Stimulated activated memory B cell treated with anti-CD40 and anti-IgM and Interleukin-4, amounts not matched to agents 10 μg/mL and 1 μg/mL and 100 μg/mL, for 72 hours (primary cell): Measurements from ENCODE around the gene LHFPL3.

Experiments
- ATAC-seq: fragments of 150-1000 bp; cut with Tn5 transposase; 2 replicates; pipeline ENCODE4 v1.10.0; 2021
- H3K27ac Mint-ChIP-seq: one replicate; pipeline ENCODE4 v1.8.0; 2022; ENCODE audit warnings: mild to moderate bottlenecking, mixed read lengths
- H3K27me3 Mint-ChIP-seq: one replicate; pipeline ENCODE4 v1.8.0; 2022; ENCODE audit warnings: mixed read lengths
- H3K36me3 Mint-ChIP-seq: one replicate; pipeline ENCODE4 v1.8.0; 2022; ENCODE audit warnings: mixed read lengths
- H3K4me1 Mint-ChIP-seq: one replicate; pipeline ENCODE4 v1.8.0; 2022; ENCODE audit warnings: mixed read lengths
- H3K4me3 Mint-ChIP-seq: one replicate; pipeline ENCODE4 v1.8.0; 2022; ENCODE audit warnings: mild to moderate bottlenecking, moderate library complexity, mixed read lengths
- H3K9me3 Mint-ChIP-seq: one replicate; pipeline ENCODE4 v1.8.0; 2022; ENCODE audit warnings: mixed read lengths

The LHFPL3 gene

DNA sequence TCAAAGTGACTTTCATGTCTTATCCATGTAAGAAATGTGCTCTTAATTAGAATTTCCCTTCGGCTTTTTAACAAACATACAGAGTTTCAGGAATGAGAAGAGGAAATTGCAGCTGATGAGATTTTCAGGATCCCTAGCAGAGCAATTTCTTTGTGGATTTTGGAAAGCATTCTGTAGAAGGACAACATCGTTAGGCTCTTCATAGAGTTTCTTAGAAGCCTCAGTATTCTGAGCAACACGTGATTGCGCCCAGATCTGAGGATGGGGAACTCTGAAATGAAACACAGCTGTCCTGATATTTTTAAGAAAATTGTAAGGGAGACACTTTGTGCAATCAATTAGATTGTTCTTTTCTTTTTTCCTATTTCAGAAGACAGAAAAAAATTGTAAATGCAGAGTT is 85.8 kb downstream of the LHFPL3 start:
- Mint-ChIP-seq H3K4me1 (no peaks in the 10 kb centered on the region), H3K27me3 (no peaks in the 10 kb centered on the region), H3K36me3 (no peaks in the 10 kb centered on the region), H3K27ac (no peak overlapping the region), H3K9me3 (no peaks in the 10 kb centered on the region), H3K4me3 (no peak overlapping the region)
- no peak for ATAC-seq

DNA sequence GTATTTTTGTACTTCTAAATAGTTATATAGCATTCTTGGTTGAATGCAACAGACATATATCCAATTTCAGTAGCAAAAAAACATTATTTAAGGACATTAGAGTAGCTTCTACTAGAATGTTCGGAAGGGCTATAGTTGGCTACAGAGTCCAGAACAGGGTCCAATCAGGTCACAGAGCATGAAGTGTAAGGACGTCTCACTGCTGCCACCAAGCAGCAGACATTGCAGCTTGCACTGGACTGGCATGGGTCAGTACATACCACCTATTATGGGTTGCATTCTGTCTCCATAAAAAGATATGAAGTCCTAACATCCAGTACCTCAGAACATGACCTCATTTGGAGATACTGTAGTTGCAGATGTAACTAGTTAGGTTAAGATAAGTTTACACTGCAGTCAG is 87.3 kb downstream of the LHFPL3 start:
- Mint-ChIP-seq H3K4me1 (no peaks in the 10 kb centered on the region), H3K27ac (no peak overlapping the region), H3K4me3 (no peak overlapping the region), H3K9me3 (no peaks in the 10 kb centered on the region), H3K36me3 (no peaks in the 10 kb centered on the region), H3K27me3 (no peaks in the 10 kb centered on the region)
- no peak for ATAC-seq

- H3K36me3 Mint-ChIP-seq = no peaks in the 10 kb centered on the region
- H3K27me3 Mint-ChIP-seq = no peaks in the 10 kb centered on the region
- H3K4me1 Mint-ChIP-seq = no peaks in the 10 kb centered on the region
- no peak for ATAC-seq
- no peak overlapping the region for H3K4me3 Mint-ChIP-seq
- no peaks in the 10 kb centered on the region for H3K9me3 Mint-ChIP-seq
- no peak overlapping the region for H3K27ac Mint-ChIP-seq
Measured at GRCh38 chr7:104416866-104417393, 88.5 kb downstream of the LHFPL3 start.

DNA sequence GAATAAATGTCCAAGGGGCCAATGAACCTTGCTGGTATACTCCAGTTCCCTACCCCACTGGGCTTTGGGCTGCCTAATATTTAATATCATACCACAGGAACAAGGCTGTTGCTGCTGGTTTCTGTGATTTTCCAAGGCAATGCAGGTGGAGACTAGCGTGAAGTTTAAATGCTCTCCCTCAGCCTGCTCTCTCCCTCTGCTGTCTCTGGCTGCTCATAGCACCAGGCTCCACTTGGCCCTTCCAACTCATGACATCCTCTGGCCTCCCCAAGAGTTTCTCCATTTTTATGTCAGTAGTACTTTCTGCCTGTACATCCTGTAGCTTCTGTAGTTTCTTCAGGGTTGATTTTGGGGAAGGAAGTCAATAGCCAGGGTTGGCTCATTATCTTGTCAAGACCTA is 103.5 kb downstream of the LHFPL3 start:
- Mint-ChIP-seq H3K9me3 (no peaks in the 10 kb centered on the region), H3K4me1 (no peaks in the 10 kb centered on the region), H3K27me3 (no peaks in the 10 kb centered on the region), H3K27ac (no peak overlapping the region), H3K36me3 (no peaks in the 10 kb centered on the region), H3K4me3 (no peak overlapping the region)
- no peak for ATAC-seq

DNA sequence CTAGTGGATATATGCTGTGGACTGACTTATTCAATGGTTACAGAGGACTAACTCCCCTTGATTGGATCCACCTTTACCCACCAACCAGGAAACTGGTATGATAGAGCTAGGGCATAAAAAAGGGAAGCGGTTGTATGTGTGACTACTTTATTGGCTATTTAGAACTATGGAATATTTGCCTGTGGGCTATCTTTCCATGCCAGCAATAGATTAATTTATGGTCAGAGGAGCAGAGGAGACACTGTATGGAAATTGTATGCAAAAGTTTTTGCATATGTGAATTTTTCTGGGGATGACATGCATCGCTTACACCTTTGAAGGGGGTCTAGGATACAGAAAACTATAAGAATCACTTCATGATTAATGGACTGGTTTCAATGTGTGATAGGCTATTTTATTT is 105.7 kb downstream of the LHFPL3 start:
- Mint-ChIP-seq H3K9me3 (peaks cover 3% of the 10 kb centered on the region), H3K4me1 (no peaks in the 10 kb centered on the region), H3K27me3 (peaks cover 10% of the 10 kb centered on the region), H3K36me3 (no peaks in the 10 kb centered on the region), H3K4me3 (no peak overlapping the region), H3K27ac (no peak overlapping the region)
- no peak for ATAC-seq

- peaks cover 3% of the 10 kb centered on the region for H3K9me3 Mint-ChIP-seq
- H3K27me3 Mint-ChIP-seq = peaks cover 8% of the 10 kb centered on the region
- no peak for ATAC-seq
- H3K4me1 Mint-ChIP-seq = no peaks in the 10 kb centered on the region
- H3K36me3 Mint-ChIP-seq = no peaks in the 10 kb centered on the region
- no peak overlapping the region for H3K27ac Mint-ChIP-seq
- no peak overlapping the region for H3K4me3 Mint-ChIP-seq
Measured at GRCh38 chr7:104442481-104442880, 114.1 kb downstream of the LHFPL3 start.

DNA sequence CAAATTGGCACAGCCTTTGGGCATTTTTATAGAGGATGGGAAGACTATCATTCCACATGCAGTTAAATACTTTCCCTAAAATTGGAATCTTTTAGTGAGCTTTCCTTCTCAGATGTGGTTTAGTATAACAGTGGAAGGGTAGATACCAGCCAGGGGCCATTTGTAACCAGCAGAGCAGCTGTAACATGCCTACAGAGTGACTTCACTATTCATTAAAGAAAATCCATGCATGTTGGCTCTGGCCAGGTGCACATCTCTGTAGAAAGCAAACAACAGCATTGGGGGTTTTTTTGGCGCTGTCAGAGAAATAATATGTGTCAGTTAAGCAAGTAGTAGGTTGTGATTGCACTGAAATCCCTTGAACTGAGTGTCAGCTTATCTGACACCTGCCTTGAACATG is 115.6 kb downstream of the LHFPL3 start:
- no peaks in the 10 kb centered on the region for H3K4me1 Mint-ChIP-seq
- H3K9me3 Mint-ChIP-seq = no peaks in the 10 kb centered on the region
- H3K4me3 Mint-ChIP-seq = no peak overlapping the region
- no peaks in the 10 kb centered on the region for H3K36me3 Mint-ChIP-seq
- H3K27ac Mint-ChIP-seq = no peak overlapping the region
- no peaks in the 10 kb centered on the region for H3K27me3 Mint-ChIP-seq
- no peak for ATAC-seq

DNA sequence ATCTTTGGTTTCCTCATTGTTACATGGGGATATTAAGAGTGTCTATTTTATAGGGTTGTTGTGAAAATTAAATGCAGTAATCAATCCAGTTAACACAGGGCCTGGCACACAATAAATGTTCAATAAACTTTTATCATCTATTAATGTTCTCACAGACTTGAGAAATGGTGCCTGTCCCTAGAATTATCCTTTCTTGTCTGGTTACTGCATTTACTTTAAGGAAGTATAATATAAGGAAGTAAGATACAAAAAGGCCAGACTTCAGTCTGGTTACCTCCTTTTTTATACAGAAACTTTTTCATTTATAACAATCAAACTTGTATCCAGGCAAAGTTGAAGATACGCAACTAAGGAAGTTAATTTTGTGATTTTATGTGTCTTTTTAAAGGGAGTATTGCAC is 117.0 kb downstream of the LHFPL3 start:
- Mint-ChIP-seq H3K4me3 (no peak overlapping the region), H3K27me3 (no peaks in the 10 kb centered on the region), H3K4me1 (no peaks in the 10 kb centered on the region), H3K9me3 (no peaks in the 10 kb centered on the region), H3K27ac (no peak overlapping the region), H3K36me3 (no peaks in the 10 kb centered on the region)
- no peak for ATAC-seq

DNA sequence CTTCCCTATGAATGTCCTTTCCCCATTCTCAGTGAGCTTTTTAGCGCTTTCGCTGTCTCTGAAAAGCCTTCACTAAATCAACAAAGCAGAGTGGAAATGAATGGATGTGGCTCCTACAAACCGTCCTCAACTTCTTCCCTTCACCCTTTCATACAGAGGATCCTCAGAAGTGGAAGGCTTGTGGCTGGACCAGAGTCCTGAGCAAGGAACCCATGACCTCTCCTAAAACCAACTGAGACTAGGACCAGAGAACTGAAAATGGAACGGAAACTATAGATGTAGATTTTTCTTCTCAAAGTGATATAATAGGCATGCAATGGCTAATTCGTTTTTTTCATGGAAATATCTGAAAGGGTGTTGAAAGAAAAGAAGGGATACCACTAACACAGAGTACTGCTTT is 122.5 kb downstream of the LHFPL3 start:
- Mint-ChIP-seq H3K4me1 (no peaks in the 10 kb centered on the region), H3K27ac (no peak overlapping the region), H3K36me3 (no peaks in the 10 kb centered on the region), H3K9me3 (no peaks in the 10 kb centered on the region), H3K4me3 (no peak overlapping the region), H3K27me3 (no peaks in the 10 kb centered on the region)
- ATAC-seq = no peak

DNA sequence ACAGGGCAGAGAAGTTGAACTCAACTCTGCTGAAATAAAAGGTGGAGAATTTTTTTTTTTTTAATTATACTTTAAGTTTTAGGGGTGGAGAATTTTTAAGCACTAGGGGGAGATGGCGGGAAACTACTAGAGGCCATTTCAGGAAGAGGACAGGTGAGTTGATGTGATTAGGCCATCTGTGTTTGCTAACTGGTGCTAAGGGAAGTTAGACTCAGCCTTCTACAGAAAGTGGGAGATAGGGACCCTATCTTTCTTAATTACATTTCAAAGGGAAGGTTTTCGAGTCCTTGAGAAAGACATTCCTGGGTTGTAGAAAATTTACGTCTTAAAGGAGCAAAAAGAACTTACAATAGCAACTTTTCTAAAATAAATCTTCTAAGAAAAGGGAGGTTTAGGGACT is 124.8 kb downstream of the LHFPL3 start:
- Mint-ChIP-seq H3K9me3 (no peaks in the 10 kb centered on the region), H3K36me3 (no peaks in the 10 kb centered on the region), H3K27ac (no peak overlapping the region), H3K4me3 (no peak overlapping the region), H3K4me1 (no peaks in the 10 kb centered on the region), H3K27me3 (no peaks in the 10 kb centered on the region)
- ATAC-seq = no peak

DNA sequence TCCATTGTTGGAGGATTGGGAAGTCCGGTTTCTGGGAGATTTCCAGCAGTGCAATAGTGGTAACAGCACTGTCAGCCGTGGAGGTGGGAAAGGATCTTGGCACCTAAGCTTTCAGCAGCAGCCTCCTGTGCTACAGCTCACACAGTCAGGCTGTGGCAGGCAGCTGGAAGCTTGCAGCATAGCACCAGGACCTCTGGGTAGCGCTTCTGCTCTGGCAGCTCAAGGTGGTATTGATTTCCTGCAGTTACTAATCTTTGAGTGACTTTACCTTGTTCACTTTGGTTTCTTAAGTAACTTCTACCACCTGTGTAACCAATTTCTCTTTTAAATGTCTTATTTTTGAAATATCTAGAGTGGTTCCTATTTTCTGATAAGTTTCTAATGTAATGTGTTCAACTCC is 130.5 kb downstream of the LHFPL3 start:
- no peak for ATAC-seq
- Mint-ChIP-seq H3K27me3 (no peaks in the 10 kb centered on the region), H3K27ac (no peak overlapping the region), H3K36me3 (no peaks in the 10 kb centered on the region), H3K9me3 (peaks cover 8% of the 10 kb centered on the region), H3K4me3 (no peak overlapping the region), H3K4me1 (no peaks in the 10 kb centered on the region)

DNA sequence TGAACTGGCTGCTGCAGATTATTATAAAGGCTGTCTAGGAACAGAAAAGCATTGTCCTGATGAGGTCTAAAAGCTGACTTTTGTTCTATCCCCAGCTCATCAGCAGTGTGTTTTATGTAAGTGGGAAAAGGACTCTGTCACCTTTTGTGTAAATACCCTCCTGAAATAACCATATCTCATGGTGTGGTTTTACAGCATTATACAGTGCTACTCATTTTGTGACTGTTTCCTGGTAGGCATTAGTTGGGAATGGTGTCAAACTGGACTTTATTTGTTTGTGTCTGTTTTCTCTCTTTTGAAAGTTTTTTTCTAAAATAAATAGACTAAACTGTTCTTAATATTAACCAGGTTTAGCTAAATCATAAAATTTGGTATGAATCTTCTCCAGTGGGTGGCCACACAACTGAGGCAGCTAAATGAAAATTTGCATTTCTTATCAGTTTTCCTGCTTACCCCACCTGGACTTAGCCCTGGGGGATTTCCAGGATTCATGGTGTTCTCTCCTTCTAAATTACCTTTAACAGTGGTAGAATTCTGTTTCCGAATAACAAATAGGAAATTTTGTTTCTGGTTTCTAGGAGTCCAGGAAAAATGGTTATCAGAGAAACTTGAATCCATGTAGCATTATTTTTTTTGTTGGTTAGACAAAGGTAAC is 140.9 kb downstream of the LHFPL3 start:
- no peak overlapping the region for H3K4me3 Mint-ChIP-seq
- no peaks in the 10 kb centered on the region for H3K36me3 Mint-ChIP-seq
- H3K27ac Mint-ChIP-seq = no peak overlapping the region
- peaks cover 8% of the 10 kb centered on the region for H3K9me3 Mint-ChIP-seq
- no peak for ATAC-seq
- no peaks in the 10 kb centered on the region for H3K27me3 Mint-ChIP-seq
- no peaks in the 10 kb centered on the region for H3K4me1 Mint-ChIP-seq

GRCh38 chr7:104480529-104480928 is 152.1 kb downstream of the LHFPL3 start:
- no peaks in the 10 kb centered on the region for H3K4me1 Mint-ChIP-seq
- H3K27me3 Mint-ChIP-seq = no peaks in the 10 kb centered on the region
- ATAC-seq = no peak
- no peak overlapping the region for H3K4me3 Mint-ChIP-seq
- no peaks in the 10 kb centered on the region for H3K9me3 Mint-ChIP-seq
- H3K36me3 Mint-ChIP-seq = no peaks in the 10 kb centered on the region
- no peak overlapping the region for H3K27ac Mint-ChIP-seq

DNA sequence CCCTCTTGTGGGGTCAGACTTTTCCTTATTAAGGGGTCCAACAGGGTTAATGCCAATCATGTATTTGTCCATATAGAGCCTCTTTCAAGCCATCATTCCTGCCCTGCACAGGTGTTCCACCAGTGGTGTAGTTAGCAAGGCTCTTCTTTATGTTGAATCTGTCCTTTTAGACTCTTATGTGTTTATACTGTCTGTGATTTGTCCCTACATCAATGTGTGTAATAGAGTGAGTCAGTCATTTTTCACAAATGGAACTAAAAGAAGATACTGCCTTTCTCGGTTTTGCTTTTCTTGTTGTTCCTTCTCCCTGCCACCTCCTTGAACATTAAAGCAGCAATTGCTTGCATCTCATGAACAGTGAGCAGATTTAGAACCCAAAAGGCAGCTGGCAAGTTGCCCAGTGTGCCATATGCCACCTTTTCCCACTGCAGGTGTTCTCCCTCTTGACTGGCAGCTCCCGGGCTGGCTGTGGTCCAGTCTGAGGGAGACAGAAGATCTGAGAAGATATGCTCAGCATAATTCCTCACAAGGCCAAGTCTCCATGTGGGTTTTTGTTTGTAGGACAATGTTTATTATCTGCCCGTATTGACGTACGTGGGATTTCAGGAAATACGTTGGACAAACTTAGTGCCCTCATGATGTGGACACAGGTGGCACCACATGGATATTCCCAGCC is 154.1 kb downstream of the LHFPL3 start:
- Mint-ChIP-seq H3K36me3 (no peaks in the 10 kb centered on the region), H3K4me1 (no peaks in the 10 kb centered on the region), H3K27me3 (no peaks in the 10 kb centered on the region), H3K27ac (no peak overlapping the region), H3K9me3 (no peaks in the 10 kb centered on the region), H3K4me3 (no peak overlapping the region)
- no peak for ATAC-seq

DNA sequence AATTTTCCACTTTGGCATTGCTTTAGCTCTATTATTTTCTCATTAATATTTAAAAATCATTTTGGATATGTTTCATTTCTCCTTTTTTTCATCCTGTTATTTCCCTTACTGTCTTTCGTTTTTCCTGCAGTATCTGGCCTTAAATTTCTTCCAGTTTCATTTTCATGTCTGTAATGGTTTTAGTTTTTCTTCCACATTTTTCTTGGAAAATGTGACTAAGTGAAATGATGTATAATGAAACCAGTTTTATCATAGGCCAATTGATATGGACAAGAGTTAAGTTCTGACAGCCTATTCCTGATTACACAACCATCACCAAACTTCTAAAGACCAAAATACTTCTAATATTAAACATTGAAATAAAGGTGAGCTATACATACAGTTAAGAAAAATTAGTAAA is 158.5 kb downstream of the LHFPL3 start:
- H3K4me3 Mint-ChIP-seq = no peak overlapping the region
- H3K4me1 Mint-ChIP-seq = no peaks in the 10 kb centered on the region

GRCh38 chr7:104487642-104488041 is 159.2 kb downstream of the LHFPL3 start:
- H3K36me3 Mint-ChIP-seq = no peaks in the 10 kb centered on the region
- no peak for ATAC-seq
- no peak overlapping the region for H3K27ac Mint-ChIP-seq
- no peaks in the 10 kb centered on the region for H3K27me3 Mint-ChIP-seq
- no peak overlapping the region for H3K4me3 Mint-ChIP-seq
- no peaks in the 10 kb centered on the region for H3K4me1 Mint-ChIP-seq
- H3K9me3 Mint-ChIP-seq = peaks cover under 1% of the 10 kb centered on the region

More for the DNA sequence above, 158.5 kb downstream of the LHFPL3 start:
- H3K36me3 Mint-ChIP-seq = no peaks in the 10 kb centered on the region
- no peaks in the 10 kb centered on the region for H3K27me3 Mint-ChIP-seq
- no peak for ATAC-seq
- no peak overlapping the region for H3K27ac Mint-ChIP-seq
- H3K9me3 Mint-ChIP-seq = no peaks in the 10 kb centered on the region
